HG03103 (cell line): ENCODE measurements around the gene MAPK10.

Source experiments
- ATAC-seq: cut with Tn5 transposase; IDR thresholded peaks from one replicate; pipeline ENCODE4 v1.9.1; 2021; ENCODE audit warnings: low read depth; ENCODE audit not compliant: unreplicated experiment

The MAPK10 gene

GRCh38 chr4:86280246-86280645 is 79.6 kb downstream of the MAPK10 start:
- no peak for ATAC-seq

GRCh38 chr4:86279293-86279960 is 80.4 kb downstream of the MAPK10 start:
- no peak for ATAC-seq

- ATAC-seq: no peak
These were observed 81.7 kb downstream of the MAPK10 start for GRCh38 chr4:86278126-86278525.

- no peak for ATAC-seq
These were observed 85.2 kb downstream of the MAPK10 start for GRCh38 chr4:86274642-86275041.

GRCh38 chr4:86272669-86273068 is 87.2 kb downstream of the MAPK10 start:
- no peak for ATAC-seq

GRCh38 chr4:86271057-86271456 is 88.8 kb downstream of the MAPK10 start:
- ATAC-seq: no peak

GRCh38 chr4:86269354-86269753 is 90.5 kb downstream of the MAPK10 start:
- ATAC-seq: no peak

- ATAC-seq: no peak
These were observed 95.6 kb downstream of the MAPK10 start for GRCh38 chr4:86264241-86264640.

- no peak for ATAC-seq
These were observed 98.2 kb downstream of the MAPK10 start for GRCh38 chr4:86261636-86262035.

GRCh38 chr4:86256086-86256485 is 103.8 kb downstream of the MAPK10 start:
- ATAC-seq: no peak

GRCh38 chr4:86250619-86251018 is 109.2 kb downstream of the MAPK10 start:
- ATAC-seq: no peak

GRCh38 chr4:86250006-86250405 is 109.8 kb downstream of the MAPK10 start:
- no peak for ATAC-seq

GRCh38 chr4:86249074-86249473 is 110.8 kb downstream of the MAPK10 start:
- ATAC-seq: no peak

GRCh38 chr4:86247906-86248305 is 111.9 kb downstream of the MAPK10 start:
- ATAC-seq: no peak

- ATAC-seq: no peak
These were observed 112.5 kb downstream of the MAPK10 start for GRCh38 chr4:86247320-86247719.

GRCh38 chr4:86243750-86244149 is 116.1 kb downstream of the MAPK10 start:
- ATAC-seq: no peak

GRCh38 chr4:86242677-86243076 is 117.2 kb downstream of the MAPK10 start:
- no peak for ATAC-seq

GRCh38 chr4:86235549-86235948 is 124.3 kb downstream of the MAPK10 start:
- ATAC-seq: no peak

- no peak for ATAC-seq
These were observed 126.2 kb downstream of the MAPK10 start for GRCh38 chr4:86233681-86234080.

GRCh38 chr4:86233090-86233489 is 126.8 kb downstream of the MAPK10 start:
- ATAC-seq: no peak

- peak; percentile 90 for ATAC-seq
These were observed 136.4 kb downstream of the MAPK10 start for GRCh38 chr4:86223472-86223871.

- no peak for ATAC-seq
These were observed 138.9 kb downstream of the MAPK10 start for GRCh38 chr4:86221002-86221401.

GRCh38 chr4:86220121-86220520 is 139.7 kb downstream of the MAPK10 start:
- ATAC-seq: no peak
